ENCODE data around the gene TRIM32. TPM values are rescaled to one million over a fixed set of nuclear protein-coding genes. Genes with fewer than 3 reads are reported as not detected.
A peak's percentile ranks its signal among the peaks of the same experiment; 100 is the strongest.
"Not testable (repeated sequence)": the region's sequence is repeated elsewhere in the genome, so short reads cannot be mapped to it uniquely, and the experiment has no call there.

The TRIM32 gene
- total RNA-seq, 1 donor from 2014 or later = 22.1 TPM

GRCh38 chr9:116683535-116683934, 3.6 kb upstream of the TRIM32 start:
- DNase-seq = no peak

- DNase-seq = no peak
Observed at GRCh38 chr9:116685166-116685565, 1.9 kb upstream of the TRIM32 start.

- no peak for DNase-seq
Observed at GRCh38 chr9:116686135-116686534, 970 bp upstream of the TRIM32 start.

- no peak for DNase-seq
Observed at GRCh38 chr9:116686693-116687073, 422 bp upstream of the TRIM32 start.

- no peak for DNase-seq
Observed at GRCh38 chr9:116687754-116688135, 640 bp downstream of the TRIM32 start.

GRCh38 chr9:116688806-116689485, 1.8 kb downstream of the TRIM32 start:
- DNase-seq = no peak

- no peak for DNase-seq
Observed at GRCh38 chr9:116689486-116690032, 2.5 kb downstream of the TRIM32 start.

- DNase-seq = not testable (repeated sequence)
Observed at GRCh38 chr9:116690805-116691204, 3.7 kb downstream of the TRIM32 start.

GRCh38 chr9:116691607-116692006, 4.5 kb downstream of the TRIM32 start:
- DNase-seq = no peak

GRCh38 chr9:116692616-116693015, 5.5 kb downstream of the TRIM32 start:
- no peak for DNase-seq

GRCh38 chr9:116693233-116693731, 6.2 kb downstream of the TRIM32 start:
- peak; percentile 20 for DNase-seq

- no peak for DNase-seq
Observed at GRCh38 chr9:116694785-116695291, 7.7 kb downstream of the TRIM32 start.

- no peak for DNase-seq
Observed at GRCh38 chr9:116695438-116695837, 8.3 kb downstream of the TRIM32 start.

- no peak for DNase-seq
Observed at GRCh38 chr9:116697362-116697761, 10.3 kb downstream of the TRIM32 start.

- DNase-seq = no peak
Observed at GRCh38 chr9:116697887-116698286, 10.8 kb downstream of the TRIM32 start.

GRCh38 chr9:116700279-116700678, 13.2 kb downstream of the TRIM32 start:
- DNase-seq = no peak

- DNase-seq = no peak
Observed at GRCh38 chr9:116700882-116701865, 14.1 kb downstream of the TRIM32 start.

- no peak for DNase-seq
Observed at GRCh38 chr9:116701940-116702642, 15.0 kb downstream of the TRIM32 start.

GRCh38 chr9:116703634-116704033, 16.5 kb downstream of the TRIM32 start:
- no peak for DNase-seq

GRCh38 chr9:116704470-116704869, 17.4 kb downstream of the TRIM32 start:
- DNase-seq = no peak

GRCh38 chr9:116705531-116705930, 18.4 kb downstream of the TRIM32 start:
- no peak for DNase-seq
